Occipital lobe (tissue), 2 donors: Measurements from ENCODE around the gene IRF2BP1. TPM values are rescaled to one million over a fixed set of nuclear protein-coding genes. Genes with fewer than 3 reads are reported as not detected.
"Not testable (repeated sequence)": the region's sequence is repeated elsewhere in the genome, so short reads cannot be mapped to it uniquely, and the experiment has no call there.

Experiments used
- DNase-seq: peaks from one replicate; lab custom pipeline; 2025; lab: John Stamatoyannopoulos, UW
- total RNA-seq: library from RNA; depleted of rRNA; stranded (reverse); fragments of >200 nt; gene quantifications from one replicate; pipeline ENCODE4 v1.2.3, GENCODE V29; 2014

The IRF2BP1 gene
- total RNA-seq, 1 donor from 2014 or later: 32.1 TPM

GRCh38 chr19:45902651-45903625 is 17.0 kb upstream of the IRF2BP1 start:
- DNase-seq: peak; percentile 93

GRCh38 chr19:45901912-45902650 is 16.1 kb upstream of the IRF2BP1 start, which contains the start of gene MYPOP:
TSS of gene MYPOP (minus strand) at chr19:45902613. CDS start at chr19:45901773, 840 bp downstream.
- DNase-seq: no peak

- DNase-seq: no peak
These were observed 15.5 kb upstream of the IRF2BP1 start for GRCh38 chr19:45901432-45901911.

GRCh38 chr19:45900738-45901431 is 14.9 kb upstream of the IRF2BP1 start:
- DNase-seq: no peak

GRCh38 chr19:45899919-45900589 is 14.1 kb upstream of the IRF2BP1 start:
- no peak for DNase-seq

- no peak for DNase-seq
These were observed 13.3 kb upstream of the IRF2BP1 start for GRCh38 chr19:45899253-45899652.

GRCh38 chr19:45897261-45897812 is 11.4 kb upstream of the IRF2BP1 start:
- DNase-seq: no peak

- not testable (repeated sequence) for DNase-seq
These were observed 10.2 kb upstream of the IRF2BP1 start for GRCh38 chr19:45895983-45896599.

- no peak for DNase-seq
These were observed 9.6 kb upstream of the IRF2BP1 start for GRCh38 chr19:45895519-45895972.

GRCh38 chr19:45890877-45891276 is 4.9 kb upstream of the IRF2BP1 start:
- DNase-seq: no peak

GRCh38 chr19:45889210-45889885 is 3.4 kb upstream of the IRF2BP1 start:
- DNase-seq: no peak

- no peak for DNase-seq
These were observed 1.3 kb upstream of the IRF2BP1 start for GRCh38 chr19:45887200-45887710.

- peak; percentile 83 for DNase-seq
These were observed 672 bp upstream of the IRF2BP1 start for GRCh38 chr19:45886427-45887199.

GRCh38 chr19:45884682-45885555 is 1.0 kb downstream of the IRF2BP1 start:
- DNase-seq: no peak

- DNase-seq: no peak
These were observed 1.9 kb downstream of the IRF2BP1 start for GRCh38 chr19:45883881-45884681.

- DNase-seq: no peak
These were observed 2.4 kb downstream of the IRF2BP1 start for GRCh38 chr19:45883586-45883880.
